ENCODE results near the gene SRMS.
"Not testable (repeated sequence)": the region's sequence is repeated elsewhere in the genome, so short reads cannot be mapped to it uniquely, and the experiment has no call there.

SRMS gene

DNA sequence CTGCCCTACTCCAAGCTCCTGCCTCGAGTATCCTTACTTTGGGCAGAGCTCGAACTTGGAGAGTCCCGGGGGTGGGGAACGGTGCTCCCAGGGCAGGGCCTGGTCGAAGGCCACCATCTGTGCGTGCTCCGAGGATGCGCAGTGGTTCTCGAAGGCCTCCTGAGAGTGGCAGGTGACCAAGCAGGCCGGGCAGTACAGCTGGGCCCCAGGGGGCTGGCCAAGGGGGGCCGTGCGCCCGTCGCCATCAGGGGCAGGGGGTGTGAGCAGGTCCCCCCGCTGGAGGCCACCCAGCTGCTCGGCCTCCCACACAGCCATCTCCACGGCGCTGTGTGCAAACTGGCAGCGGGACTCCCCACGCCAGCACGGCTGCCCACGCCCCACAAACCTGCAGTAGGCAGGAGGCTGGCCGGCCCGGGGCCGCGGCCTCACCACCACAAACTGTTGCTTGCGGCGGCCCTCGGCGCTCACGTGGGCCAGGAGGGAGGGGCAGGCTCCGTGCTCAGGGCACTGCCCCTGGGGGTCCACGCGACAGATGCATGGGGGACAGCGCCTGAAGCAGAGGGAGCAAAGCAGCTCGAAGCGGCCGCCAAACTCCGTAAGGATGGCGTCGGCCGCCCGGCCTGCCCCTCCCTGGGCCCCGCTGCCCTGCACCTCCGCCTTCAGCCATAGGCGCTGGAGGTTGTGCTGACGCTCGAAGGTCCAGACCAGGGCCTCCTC is 24.7 kb upstream of the SRMS start:
- TF ChIP-seq EZH2 (optimal IDR thresholded peaks at IDR 0.05; ENCODE audit: low read depth, low read length) (no peak), EZH2phosphoT487 (IDR thresholded peaks at IDR 0.05; ENCODE audit: low read length) (no peak)
- TF ChIP-seq, protein P1, sequence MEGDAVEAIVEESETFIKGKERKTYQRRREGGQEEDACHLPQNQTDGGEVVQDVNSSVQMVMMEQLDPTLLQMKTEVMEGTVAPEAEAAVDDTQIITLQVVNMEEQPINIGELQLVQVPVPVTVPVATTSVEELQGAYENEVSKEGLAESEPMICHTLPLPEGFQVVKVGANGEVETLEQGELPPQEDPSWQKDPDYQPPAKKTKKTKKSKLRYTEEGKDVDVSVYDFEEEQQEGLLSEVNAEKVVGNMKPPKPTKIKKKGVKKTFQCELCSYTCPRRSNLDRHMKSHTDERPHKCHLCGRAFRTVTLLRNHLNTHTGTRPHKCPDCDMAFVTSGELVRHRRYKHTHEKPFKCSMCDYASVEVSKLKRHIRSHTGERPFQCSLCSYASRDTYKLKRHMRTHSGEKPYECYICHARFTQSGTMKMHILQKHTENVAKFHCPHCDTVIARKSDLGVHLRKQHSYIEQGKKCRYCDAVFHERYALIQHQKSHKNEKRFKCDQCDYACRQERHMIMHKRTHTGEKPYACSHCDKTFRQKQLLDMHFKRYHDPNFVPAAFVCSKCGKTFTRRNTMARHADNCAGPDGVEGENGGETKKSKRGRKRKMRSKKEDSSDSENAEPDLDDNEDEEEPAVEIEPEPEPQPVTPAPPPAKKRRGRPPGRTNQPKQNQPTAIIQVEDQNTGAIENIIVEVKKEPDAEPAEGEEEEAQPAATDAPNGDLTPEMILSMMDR (IDR thresholded peaks at IDR 0.05; ENCODE audit: low read length) = no peak
- no peak overlapping the region for H3K4me3 ChIP-seq (ENCODE audit: low read length)
- H3K36me3 ChIP-seq (replicated peaks; ENCODE audit: insufficient read depth, low read length) = no peaks in the 10 kb centered on the region
- no peak for DNase-seq
- no peaks in the 10 kb centered on the region for H3K9me3 ChIP-seq (replicated peaks; ENCODE audit: insufficient read depth, low read length)
- no peak overlapping the region for H2AFZ ChIP-seq (ENCODE audit: low read length)
- H3K27ac ChIP-seq (ENCODE audit: low read length) = no peak overlapping the region
- H3F3A ChIP-seq (ENCODE audit: insufficient read depth, low read length) = peaks cover 9% of the 10 kb centered on the region
- no peaks in the 10 kb centered on the region for H3K9me2 ChIP-seq (replicated peaks; ENCODE audit: insufficient read depth, low read length)
- peaks cover 19% of the 10 kb centered on the region for H3K27me3 ChIP-seq (replicated peaks; ENCODE audit: insufficient read depth, low read length)
- H3K4me1 ChIP-seq (ENCODE audit: low read length) = peaks cover 30% of the 10 kb centered on the region
- H3K4me2 ChIP-seq (ENCODE audit: low read depth, low read length) = no peak overlapping the region
- no peak overlapping the region for H3K9ac ChIP-seq (ENCODE audit: low read length)
- peaks cover 4% of the 10 kb centered on the region; the same call in 1 of the 2 replicates for H3K79me2 ChIP-seq (ENCODE audit: low read length)
- H4K20me1 ChIP-seq (ENCODE audit: insufficient read depth, low read length) = no peaks in the 10 kb centered on the region

GRCh38 chr20:63571087-63571478 is 23.5 kb upstream of the SRMS start:
- not testable (repeated sequence) for H3F3A ChIP-seq (ENCODE audit: insufficient read depth, low read length); H3K36me3 ChIP-seq (replicated peaks; ENCODE audit: insufficient read depth, low read length); H3K9ac ChIP-seq (ENCODE audit: low read length); H3K9me3 ChIP-seq (replicated peaks; ENCODE audit: insufficient read depth, low read length); H2AFZ ChIP-seq (ENCODE audit: low read length); DNase-seq; H3K27ac ChIP-seq (ENCODE audit: low read length); H3K4me2 ChIP-seq (ENCODE audit: low read depth, low read length); H3K79me2 ChIP-seq (ENCODE audit: low read length); H3K4me3 ChIP-seq (ENCODE audit: low read length); H3K27me3 ChIP-seq (replicated peaks; ENCODE audit: insufficient read depth, low read length); H3K9me2 ChIP-seq (replicated peaks; ENCODE audit: insufficient read depth, low read length); H4K20me1 ChIP-seq (ENCODE audit: insufficient read depth, low read length)
- peaks cover 31% of the 10 kb centered on the region for H3K4me1 ChIP-seq (ENCODE audit: low read length)

DNA sequence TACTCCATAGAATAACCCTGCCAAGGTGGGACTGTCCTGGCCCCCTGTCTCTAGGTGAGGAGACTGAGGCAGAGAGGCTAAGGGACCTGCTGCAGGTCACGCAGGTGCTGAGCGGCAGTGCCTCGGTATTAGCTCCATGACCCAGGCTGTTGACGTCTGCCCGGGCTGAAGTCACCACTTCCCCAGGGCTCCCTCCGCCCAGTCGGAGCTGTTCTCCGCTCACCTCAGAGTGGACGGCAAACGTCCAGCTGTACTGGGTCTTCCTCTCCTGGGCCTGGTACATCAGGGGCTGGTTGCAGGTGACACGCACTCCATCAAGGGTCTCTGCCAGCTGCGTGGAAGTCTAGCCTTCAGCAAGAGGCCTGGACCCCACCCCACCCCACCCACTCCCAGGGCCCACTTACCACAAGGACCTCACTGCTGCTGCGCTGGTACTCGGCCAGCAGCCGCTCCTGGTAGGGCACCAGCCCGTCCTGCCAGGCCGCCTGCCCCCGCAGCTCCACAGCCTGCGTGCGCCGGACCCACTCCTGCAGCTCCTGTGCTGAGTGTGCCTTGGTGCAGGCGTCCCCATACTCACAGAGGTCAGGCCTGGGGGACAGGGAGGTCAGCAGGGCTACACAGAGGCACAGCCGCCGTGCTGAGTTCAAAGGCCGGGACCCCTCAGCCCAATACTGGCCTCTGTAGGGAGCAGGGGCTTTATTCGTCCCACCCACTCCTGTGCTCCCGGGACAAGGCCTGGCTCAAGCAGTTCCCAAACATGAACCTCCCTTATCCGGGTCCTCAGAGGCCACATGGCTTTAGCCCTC is 22.9 kb upstream of the SRMS start:
- TF ChIP-seq, protein P1 (IDR thresholded peaks at IDR 0.05; ENCODE audit: low read length) = no peak
- TF ChIP-seq EZH2 (optimal IDR thresholded peaks at IDR 0.05; ENCODE audit: low read depth, low read length) (no peak), EZH2phosphoT487 (IDR thresholded peaks at IDR 0.05; ENCODE audit: low read length) (no peak)
- H3F3A ChIP-seq (ENCODE audit: insufficient read depth, low read length) = peaks cover 9% of the 10 kb centered on the region
- H4K20me1 ChIP-seq (ENCODE audit: insufficient read depth, low read length) = no peaks in the 10 kb centered on the region

More for the DNA sequence above, 22.9 kb upstream of the SRMS start:
- Histone ChIP-seq H3K27me3 (replicated peaks; ENCODE audit: insufficient read depth, low read length) (peaks cover 6% of the 10 kb centered on the region), H3K9ac (ENCODE audit: low read length) (no peak overlapping the region), H3K36me3 (replicated peaks; ENCODE audit: insufficient read depth, low read length) (no peaks in the 10 kb centered on the region), H3K9me2 (replicated peaks; ENCODE audit: insufficient read depth, low read length) (no peaks in the 10 kb centered on the region), H3K27ac (ENCODE audit: low read length) (no peak overlapping the region), H3K4me3 (ENCODE audit: low read length) (no peak overlapping the region), H3K79me2 (ENCODE audit: low read length) (peaks cover 4% of the 10 kb centered on the region; the same call in 1 of the 2 replicates), H3K4me2 (ENCODE audit: low read depth, low read length) (no peak overlapping the region), H3K4me1 (ENCODE audit: low read length) (peaks cover 31% of the 10 kb centered on the region), H2AFZ (ENCODE audit: low read length) (no peak overlapping the region), H3K9me3 (replicated peaks; ENCODE audit: insufficient read depth, low read length) (no peaks in the 10 kb centered on the region)
- DNase-seq = no peak

Measured in MM.1S (cell line).